ENCODE data around the gene BRSK1. TPM values are rescaled to one million over a fixed set of nuclear protein-coding genes. Genes with fewer than 3 reads are reported as not detected.
A peak's percentile ranks its signal among the peaks of the same experiment; 100 is the strongest.

Gene BRSK1
- total RNA-seq, 1 donor from 2014 or later = 23.9 TPM

GRCh38 chr19:55314396-55314795, 30.6 kb downstream of the BRSK1 start:
- Mint-ChIP-seq H3K27ac (ENCODE audit: unreplicated experiment) (no peak overlapping the region), H3K4me3 (ENCODE audit: unreplicated experiment) (no peak overlapping the region), H3K27me3 (ENCODE audit: unreplicated experiment) (no peaks in the 10 kb centered on the region), H3K9me3 (ENCODE audit: unreplicated experiment) (no peaks in the 10 kb centered on the region), H3K4me1 (ENCODE audit: unreplicated experiment) (no peaks in the 10 kb centered on the region), H3K36me3 (ENCODE audit: unreplicated experiment) (peaks cover 2% of the 10 kb centered on the region)
- DNase-seq (ENCODE audit: extremely low spot score, unreplicated experiment) = no peak
- no peak for TF ChIP-seq CTCF (IDR thresholded peaks at IDR 0.05)

GRCh38 chr19:55315956-55316525, 32.2 kb downstream of the BRSK1 start:
- no peak for DNase-seq (ENCODE audit: extremely low spot score, unreplicated experiment)
- Mint-ChIP-seq H3K27ac (ENCODE audit: unreplicated experiment) (no peak overlapping the region), H3K36me3 (ENCODE audit: unreplicated experiment) (no peaks in the 10 kb centered on the region)

GRCh38 chr19:55316646-55317045, 32.8 kb downstream of the BRSK1 start:
- Mint-ChIP-seq H3K27ac (ENCODE audit: unreplicated experiment) (no peak overlapping the region), H3K4me1 (ENCODE audit: unreplicated experiment) (peaks cover 6% of the 10 kb centered on the region), H3K36me3 (ENCODE audit: unreplicated experiment) (no peaks in the 10 kb centered on the region), H3K27me3 (ENCODE audit: unreplicated experiment) (peaks cover 4% of the 10 kb centered on the region), H3K4me3 (ENCODE audit: unreplicated experiment) (no peak overlapping the region), H3K9me3 (ENCODE audit: unreplicated experiment) (no peaks in the 10 kb centered on the region)
- DNase-seq (ENCODE audit: extremely low spot score, unreplicated experiment) = no peak
- no peak for TF ChIP-seq CTCF (IDR thresholded peaks at IDR 0.05)

More at GRCh38 chr19:55315956-55316525, 32.2 kb downstream of the BRSK1 start:
- peaks cover 4% of the 10 kb centered on the region for H3K27me3 Mint-ChIP-seq (ENCODE audit: unreplicated experiment)
- peaks cover 6% of the 10 kb centered on the region for H3K4me1 Mint-ChIP-seq (ENCODE audit: unreplicated experiment)
- H3K4me3 Mint-ChIP-seq (ENCODE audit: unreplicated experiment) = no peak overlapping the region
- no peak for TF ChIP-seq CTCF (IDR thresholded peaks at IDR 0.05)
- no peaks in the 10 kb centered on the region for H3K9me3 Mint-ChIP-seq (ENCODE audit: unreplicated experiment)

- H3K27me3 Mint-ChIP-seq (ENCODE audit: unreplicated experiment) = peaks cover 7% of the 10 kb centered on the region
- no peak overlapping the region for H3K27ac Mint-ChIP-seq (ENCODE audit: unreplicated experiment)
- DNase-seq (ENCODE audit: extremely low spot score, unreplicated experiment) = no peak
- peaks cover 6% of the 10 kb centered on the region for H3K4me1 Mint-ChIP-seq (ENCODE audit: unreplicated experiment)
- no peak for TF ChIP-seq CTCF (IDR thresholded peaks at IDR 0.05)
- no peaks in the 10 kb centered on the region for H3K36me3 Mint-ChIP-seq (ENCODE audit: unreplicated experiment)
- H3K9me3 Mint-ChIP-seq (ENCODE audit: unreplicated experiment) = no peaks in the 10 kb centered on the region
- peak overlapping the region; percentile 38 for H3K4me3 Mint-ChIP-seq (ENCODE audit: unreplicated experiment)
These were observed 36.0 kb downstream of the BRSK1 start for GRCh38 chr19:55319785-55320184.

- Mint-ChIP-seq H3K27ac (ENCODE audit: unreplicated experiment) (no peak overlapping the region), H3K36me3 (ENCODE audit: unreplicated experiment) (no peaks in the 10 kb centered on the region), H3K4me1 (ENCODE audit: unreplicated experiment) (peaks cover 6% of the 10 kb centered on the region), H3K4me3 (ENCODE audit: unreplicated experiment) (no peak overlapping the region), H3K27me3 (ENCODE audit: unreplicated experiment) (peaks cover 7% of the 10 kb centered on the region), H3K9me3 (ENCODE audit: unreplicated experiment) (no peaks in the 10 kb centered on the region)
- TF ChIP-seq CTCF (IDR thresholded peaks at IDR 0.05) = no peak
- DNase-seq (ENCODE audit: extremely low spot score, unreplicated experiment) = no peak
These were observed 37.1 kb downstream of the BRSK1 start for GRCh38 chr19:55320844-55321419.
